H1 (cell line): ENCODE results near the gene DNAJC5G. TPM values are rescaled to one million over a fixed set of nuclear protein-coding genes. Genes with fewer than 3 reads are reported as not detected.

Experiments
- CHD2 ChIP-seq: IDR thresholded peaks from 2 replicates; pipeline ENCODE4 v1.6.1; 2012; ENCODE audit warnings: low read length, improper control_type of control experiment
- CREB1 ChIP-seq: IDR thresholded peaks from 2 replicates; pipeline ENCODE4 v1.6.1; 2012; ENCODE audit warnings: inconsistent platforms
- EP300 ChIP-seq, 2 experiments: IDR thresholded peaks; 1 replicate in 1 of 2; 2 replicates in 1 of 2; pipeline ENCODE4 v1.6.1; 2011 to 2012; ENCODE audit warnings: low read depth in 2 of 2, low read length in 2 of 2, mild to moderate bottlenecking in 2 of 2, borderline replicate concordance in 1 of 2, inconsistent platforms in 1 of 2, moderate library complexity in 1 of 2
- GABPA ChIP-seq: IDR thresholded peaks from 2 replicates; pipeline ENCODE4 v1.6.1; 2011; ENCODE audit warnings: mild to moderate bottlenecking, low read length, moderate library complexity, borderline replicate concordance; ENCODE audit not compliant: insufficient read depth
- polyA plus RNA-seq, 7 experiments: library from polyadenylated mRNA; depleted of rRNA in 3 of 7; stranded (reverse) in 5 of 7; unstranded in 2 of 7; fragments of >200 nt in 5 of 7; fragments of 200-250 nt in 2 of 7; gene quantifications; 1 replicate in 5 of 7; 2 replicates in 1 of 7; 4 replicates in 1 of 7; pipeline versions ENCODE4 v1.2.1 to v1.2.3, GENCODE V29; 2011 to 2013; ENCODE audit warnings: missing spikeins in 2 of 7, mixed read lengths in 2 of 7
- total RNA-seq: library from RNA; stranded (reverse); fragmentation: NEBNext Ultra II Directional; extraction: Animal tissue kit (Norgen Biotek cat#: 25700); gene quantifications from 2 replicates; pipeline ENCODE4 v1.2.1, GENCODE V29; 2021
- TF ChIP-seq, protein P1 (sequence below), 3 experiments: IDR thresholded peaks; 1 replicate in 2 of 3; 2 replicates in 1 of 3; pipeline versions ENCODE4 v1.5.1 to v1.6.1; 2011; ENCODE audit warnings: low read length in 3 of 3, mild to moderate bottlenecking in 3 of 3, inconsistent platforms in 2 of 3, low read depth in 1 of 3, moderate library complexity in 1 of 3; ENCODE audit not compliant: insufficient read depth in 1 of 3; ENCODE audit errors: control extremely low read depth in 1 of 3

Gene DNAJC5G
- total and polyA plus RNA-seq, 2 of the 8 experiments (the other 6 are each of a cell fraction or from before 2014, with no cell fraction given): 0.83 to 1.4 TPM

DNA sequence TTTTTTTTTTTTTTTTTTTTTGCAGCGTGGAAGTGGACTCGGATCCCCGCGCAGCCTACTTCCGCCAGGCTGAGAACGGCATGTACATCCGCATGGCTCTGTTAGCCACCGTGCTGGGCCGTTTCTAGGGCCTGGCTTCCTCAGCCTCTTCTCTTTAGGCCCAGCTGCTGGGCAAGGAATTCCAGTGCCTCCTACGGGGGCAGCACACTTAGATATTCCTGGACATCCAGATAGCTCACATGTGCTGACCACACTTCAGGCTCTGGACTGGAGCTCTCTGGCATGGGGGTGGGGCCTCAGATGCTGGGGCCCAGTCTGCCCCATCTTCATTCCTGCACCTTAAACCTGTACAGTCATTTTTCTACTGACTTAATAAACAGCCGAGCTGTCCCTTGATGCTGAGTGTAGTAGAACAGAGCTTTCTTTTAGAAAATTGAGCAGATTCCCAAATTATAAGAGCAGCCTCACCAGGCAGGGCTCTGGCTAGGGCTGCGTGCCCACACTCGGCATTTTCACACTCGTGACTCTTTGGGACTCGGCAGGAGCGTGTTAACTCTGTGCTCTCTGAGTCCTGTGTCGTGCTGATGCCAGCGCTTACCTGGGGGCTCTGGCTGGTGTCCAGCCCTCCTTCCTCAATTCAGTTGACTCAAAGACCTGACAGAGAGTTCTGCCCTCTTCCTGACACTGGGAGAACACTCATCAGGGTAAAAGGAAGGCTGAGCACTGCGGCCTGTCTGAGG lies 31.7 kb upstream of the DNAJC5G start (continued):
- no peak for TF ChIP-seq GABPA
- TF ChIP-seq EP300 (IDR thresholded peaks at IDR 0.05; ENCODE audit: borderline replicate concordance in 1 of 2, low read depth in 2 of 2, low read length in 2 of 2): no peak
- TF ChIP-seq, protein P1, sequence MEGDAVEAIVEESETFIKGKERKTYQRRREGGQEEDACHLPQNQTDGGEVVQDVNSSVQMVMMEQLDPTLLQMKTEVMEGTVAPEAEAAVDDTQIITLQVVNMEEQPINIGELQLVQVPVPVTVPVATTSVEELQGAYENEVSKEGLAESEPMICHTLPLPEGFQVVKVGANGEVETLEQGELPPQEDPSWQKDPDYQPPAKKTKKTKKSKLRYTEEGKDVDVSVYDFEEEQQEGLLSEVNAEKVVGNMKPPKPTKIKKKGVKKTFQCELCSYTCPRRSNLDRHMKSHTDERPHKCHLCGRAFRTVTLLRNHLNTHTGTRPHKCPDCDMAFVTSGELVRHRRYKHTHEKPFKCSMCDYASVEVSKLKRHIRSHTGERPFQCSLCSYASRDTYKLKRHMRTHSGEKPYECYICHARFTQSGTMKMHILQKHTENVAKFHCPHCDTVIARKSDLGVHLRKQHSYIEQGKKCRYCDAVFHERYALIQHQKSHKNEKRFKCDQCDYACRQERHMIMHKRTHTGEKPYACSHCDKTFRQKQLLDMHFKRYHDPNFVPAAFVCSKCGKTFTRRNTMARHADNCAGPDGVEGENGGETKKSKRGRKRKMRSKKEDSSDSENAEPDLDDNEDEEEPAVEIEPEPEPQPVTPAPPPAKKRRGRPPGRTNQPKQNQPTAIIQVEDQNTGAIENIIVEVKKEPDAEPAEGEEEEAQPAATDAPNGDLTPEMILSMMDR (IDR thresholded peaks at IDR 0.05; ENCODE audit: control extremely low read depth in 1 of 3, insufficient read depth in 1 of 3, low read depth in 1 of 3, low read length in 3 of 3): no peak
- TF ChIP-seq CREB1: no peak
- no peak for TF ChIP-seq CHD2
